PFSK-1 (cell line): Measurements from ENCODE around the gene CCS.

Experiments used
- FOXP2 ChIP-seq: optimal IDR thresholded peaks from 2 replicates; pipeline ENCODE3; 2011; ENCODE audit warnings: borderline replicate concordance, control low read depth, inconsistent platforms; ENCODE audit not compliant: insufficient read depth; ENCODE audit errors: extremely low read length, extremely low read depth
- POLR2AphosphoS5 ChIP-seq: IDR thresholded peaks from 2 replicates; pipeline ENCODE4 v1.6.1; 2012; ENCODE audit warnings: low read depth, mild to moderate bottlenecking, control low read depth, low read length, moderate library complexity
- TAF1 ChIP-seq: IDR thresholded peaks from 2 replicates; pipeline ENCODE4 v1.6.1; 2012; ENCODE audit warnings: low read length, control low read depth, borderline replicate concordance; ENCODE audit not compliant: insufficient read depth

DNA sequence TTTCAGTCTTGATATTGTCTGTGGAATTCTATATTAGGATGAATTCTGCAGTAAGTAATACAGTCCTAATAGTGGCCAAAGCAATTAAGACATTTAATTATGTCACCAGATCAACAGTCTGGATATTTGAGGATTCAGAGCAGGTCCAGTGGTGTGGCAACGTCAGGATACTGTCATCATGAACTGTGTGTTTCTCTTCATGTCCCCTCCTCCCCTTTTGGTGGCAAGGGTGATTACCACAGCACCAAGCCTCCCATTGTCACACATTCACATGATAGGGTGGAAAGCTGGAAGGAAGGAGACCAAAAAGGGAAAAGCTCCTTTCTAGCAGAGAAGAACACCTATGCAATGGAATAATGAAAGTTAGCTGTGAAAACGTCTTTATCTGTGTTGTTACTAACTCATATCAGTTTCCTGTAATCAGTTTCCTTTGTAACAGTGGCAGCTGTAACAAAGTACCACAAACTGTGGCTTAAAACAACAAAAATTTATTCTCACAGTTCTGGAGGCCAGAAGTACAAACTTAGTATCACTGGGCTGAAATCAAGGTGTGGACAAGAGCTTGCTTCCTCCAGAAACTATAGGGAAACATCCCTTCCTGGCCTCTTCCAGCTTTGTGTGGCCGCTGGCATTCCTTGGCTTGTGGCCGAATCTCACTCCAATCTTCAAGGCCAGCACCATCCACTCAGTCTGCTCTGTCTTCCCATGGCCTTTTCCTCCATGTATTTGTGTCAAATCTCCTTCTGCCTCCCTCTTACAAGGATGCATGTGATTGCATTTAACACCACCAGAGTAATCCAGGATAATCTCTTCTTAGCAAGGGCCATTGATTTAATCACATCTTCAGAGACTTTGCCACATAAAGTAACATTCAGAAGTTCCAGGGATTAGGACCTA is 17.0 kb downstream of the CCS start:
- no peak for TF ChIP-seq FOXP2
- no peak for TF ChIP-seq POLR2AphosphoS5
- no peak for TF ChIP-seq TAF1
